Activated T-cell treated with anti-CD3 and anti-CD28 coated beads, Interleukin-2, amount 50 U/mL, for 4 hours (primary cell): Measurements from ENCODE around the gene SLC6A4. TPM values are rescaled to one million over a fixed set of nuclear protein-coding genes. Genes with fewer than 3 reads are reported as not detected.
"Not testable (repeated sequence)": the region's sequence is repeated elsewhere in the genome, so short reads cannot be mapped to it uniquely, and the experiment has no call there.

Experiments
- ATAC-seq, 2 donors: fragments of 200-7000 bp; cut with Tn5 transposase; one replicate each; pipeline ENCODE4 v1.10.0; 2021
- DNase-seq: peaks from one replicate; pipeline ENCODE4 v3.0.0-alpha.2; 2020
- H3K27me3 Mint-ChIP-seq: one replicate; pipeline ENCODE4 v1.8.0; 2021; ENCODE audit warnings: low read depth, mixed read lengths
- H3K36me3 Mint-ChIP-seq: one replicate; pipeline ENCODE4 v1.8.0; 2022; ENCODE audit warnings: mixed read lengths; ENCODE audit not compliant: insufficient read depth
- H3K4me1 Mint-ChIP-seq: one replicate; pipeline ENCODE4 v1.8.0; 2021; ENCODE audit warnings: low read depth, mixed read lengths
- H3K4me3 Mint-ChIP-seq: one replicate; pipeline ENCODE4 v1.8.0; 2021; ENCODE audit warnings: mild to moderate bottlenecking, moderate library complexity, mixed read lengths
- H3K9me3 Mint-ChIP-seq: one replicate; pipeline ENCODE4 v1.8.0; 2021; ENCODE audit warnings: mixed read lengths
- total RNA-seq, 3 donors: library from RNA; stranded (reverse); gene quantifications; one replicate each; pipeline ENCODE4 v1.2.1, GENCODE V29; 2021

The SLC6A4 gene
- total RNA-seq, 3 donors from 2014 or later, result not detected

GRCh38 chr17:30219833-30220232, 15.7 kb downstream of the SLC6A4 start:
- Mint-ChIP-seq H3K4me3 (no peak overlapping the region), H3K4me1 (no peaks in the 10 kb centered on the region), H3K36me3 (no peaks in the 10 kb centered on the region), H3K27me3 (no peaks in the 10 kb centered on the region), H3K9me3 (no peaks in the 10 kb centered on the region)
- no peak for ATAC-seq
- DNase-seq, result no peak

GRCh38 chr17:30219315-30219714, 16.2 kb downstream of the SLC6A4 start:
- Mint-ChIP-seq H3K9me3 (no peaks in the 10 kb centered on the region), H3K27me3 (no peaks in the 10 kb centered on the region), H3K4me3 (no peak overlapping the region), H3K36me3 (no peaks in the 10 kb centered on the region), H3K4me1 (no peaks in the 10 kb centered on the region)
- no peak for ATAC-seq
- DNase-seq, result no peak

GRCh38 chr17:30218799-30219198, 16.7 kb downstream of the SLC6A4 start:
- Mint-ChIP-seq H3K4me3 (no peak overlapping the region), H3K4me1 (no peaks in the 10 kb centered on the region), H3K36me3 (no peaks in the 10 kb centered on the region), H3K27me3 (no peaks in the 10 kb centered on the region), H3K9me3 (no peaks in the 10 kb centered on the region)
- ATAC-seq (no peak), DNase-seq (no peak)

GRCh38 chr17:30217746-30218245, 17.7 kb downstream of the SLC6A4 start:
- no peak for ATAC-seq
- H3K4me3 Mint-ChIP-seq, result no peak overlapping the region

GRCh38 chr17:30217054-30217453, 18.4 kb downstream of the SLC6A4 start:
- H3K4me1 Mint-ChIP-seq, result no peaks in the 10 kb centered on the region
- no peaks in the 10 kb centered on the region for H3K27me3 Mint-ChIP-seq
- ATAC-seq, result no peak
- H3K9me3 Mint-ChIP-seq, result no peaks in the 10 kb centered on the region
- no peak for DNase-seq
- no peaks in the 10 kb centered on the region for H3K36me3 Mint-ChIP-seq
- H3K4me3 Mint-ChIP-seq, result no peak overlapping the region

More at GRCh38 chr17:30217746-30218245, 17.7 kb downstream of the SLC6A4 start:
- Mint-ChIP-seq H3K27me3 (no peaks in the 10 kb centered on the region), H3K4me1 (no peaks in the 10 kb centered on the region), H3K36me3 (no peaks in the 10 kb centered on the region), H3K9me3 (no peaks in the 10 kb centered on the region)
- no peak for DNase-seq

GRCh38 chr17:30212750-30213149, 22.7 kb downstream of the SLC6A4 start:
- DNase-seq, result no peak
- Mint-ChIP-seq H3K36me3 (no peaks in the 10 kb centered on the region), H3K9me3 (no peaks in the 10 kb centered on the region), H3K27me3 (peaks cover 13% of the 10 kb centered on the region), H3K4me1 (no peaks in the 10 kb centered on the region), H3K4me3 (no peak overlapping the region)
- no peak for ATAC-seq

GRCh38 chr17:30211371-30211770, 24.1 kb downstream of the SLC6A4 start:
- Mint-ChIP-seq H3K9me3 (no peaks in the 10 kb centered on the region), H3K4me1 (no peaks in the 10 kb centered on the region), H3K27me3 (peaks cover 14% of the 10 kb centered on the region), H3K36me3 (no peaks in the 10 kb centered on the region), H3K4me3 (no peak overlapping the region)
- DNase-seq (no peak), ATAC-seq (no peak)

GRCh38 chr17:30210901-30211300, 24.6 kb downstream of the SLC6A4 start:
- peaks cover 14% of the 10 kb centered on the region for H3K27me3 Mint-ChIP-seq
- no peaks in the 10 kb centered on the region for H3K9me3 Mint-ChIP-seq
- ATAC-seq (no peak), DNase-seq (no peak)
- no peaks in the 10 kb centered on the region for H3K36me3 Mint-ChIP-seq
- no peak overlapping the region for H3K4me3 Mint-ChIP-seq
- H3K4me1 Mint-ChIP-seq, result no peaks in the 10 kb centered on the region

GRCh38 chr17:30210366-30210765, 25.1 kb downstream of the SLC6A4 start:
- H3K36me3 Mint-ChIP-seq, result no peaks in the 10 kb centered on the region
- DNase-seq (no peak), ATAC-seq (no peak)
- no peaks in the 10 kb centered on the region for H3K9me3 Mint-ChIP-seq
- H3K4me3 Mint-ChIP-seq, result no peak overlapping the region
- peaks cover 14% of the 10 kb centered on the region for H3K27me3 Mint-ChIP-seq
- no peaks in the 10 kb centered on the region for H3K4me1 Mint-ChIP-seq

- H3K9me3 Mint-ChIP-seq, result no peaks in the 10 kb centered on the region
- H3K36me3 Mint-ChIP-seq, result no peaks in the 10 kb centered on the region
- no peak for ATAC-seq
- DNase-seq, result no peak
- H3K27me3 Mint-ChIP-seq, result peaks cover 14% of the 10 kb centered on the region
- no peaks in the 10 kb centered on the region for H3K4me1 Mint-ChIP-seq
- H3K4me3 Mint-ChIP-seq, result no peak overlapping the region
Measured at GRCh38 chr17:30209930-30210329, 25.6 kb downstream of the SLC6A4 start.

GRCh38 chr17:30208214-30208613, 27.3 kb downstream of the SLC6A4 start:
- Mint-ChIP-seq H3K27me3 (peaks cover 15% of the 10 kb centered on the region), H3K36me3 (no peaks in the 10 kb centered on the region), H3K4me1 (no peaks in the 10 kb centered on the region), H3K4me3 (no peak overlapping the region), H3K9me3 (no peaks in the 10 kb centered on the region)
- ATAC-seq (no peak), DNase-seq (no peak)

- DNase-seq (no peak), ATAC-seq (no peak)
- no peaks in the 10 kb centered on the region for H3K4me1 Mint-ChIP-seq
- H3K27me3 Mint-ChIP-seq, result peaks cover 20% of the 10 kb centered on the region
- no peak overlapping the region for H3K4me3 Mint-ChIP-seq
- H3K9me3 Mint-ChIP-seq, result no peaks in the 10 kb centered on the region
- no peaks in the 10 kb centered on the region for H3K36me3 Mint-ChIP-seq
Measured at GRCh38 chr17:30207655-30208054, 27.8 kb downstream of the SLC6A4 start.

- peaks cover 16% of the 10 kb centered on the region for H3K27me3 Mint-ChIP-seq
- ATAC-seq (no peak), DNase-seq (no peak)
- no peaks in the 10 kb centered on the region for H3K4me1 Mint-ChIP-seq
- H3K4me3 Mint-ChIP-seq, result no peak overlapping the region
- H3K9me3 Mint-ChIP-seq, result no peaks in the 10 kb centered on the region
- H3K36me3 Mint-ChIP-seq, result no peaks in the 10 kb centered on the region
Measured at GRCh38 chr17:30203471-30203981, 32.0 kb downstream of the SLC6A4 start.

- H3K36me3 Mint-ChIP-seq, H3K27me3 Mint-ChIP-seq, H3K4me3 Mint-ChIP-seq, ATAC-seq, H3K4me1 Mint-ChIP-seq, DNase-seq, H3K9me3 Mint-ChIP-seq: not testable (repeated sequence)
Measured at GRCh38 chr17:30200656-30201055, 34.8 kb downstream of the SLC6A4 start.

GRCh38 chr17:30200106-30200505, 35.4 kb downstream of the SLC6A4 start:
- no peak overlapping the region for H3K4me3 Mint-ChIP-seq
- H3K36me3 Mint-ChIP-seq, result no peaks in the 10 kb centered on the region
- DNase-seq (no peak), ATAC-seq (no peak)
- H3K27me3 Mint-ChIP-seq, result peaks cover 10% of the 10 kb centered on the region
- no peaks in the 10 kb centered on the region for H3K9me3 Mint-ChIP-seq
- no peaks in the 10 kb centered on the region for H3K4me1 Mint-ChIP-seq

GRCh38 chr17:30199600-30199999, 35.9 kb downstream of the SLC6A4 start:
- no peak overlapping the region for H3K4me3 Mint-ChIP-seq

More at GRCh38 chr17:30199600-30199999, 35.9 kb downstream of the SLC6A4 start:
- Mint-ChIP-seq H3K27me3 (peaks cover 10% of the 10 kb centered on the region), H3K36me3 (no peaks in the 10 kb centered on the region), H3K4me1 (no peaks in the 10 kb centered on the region), H3K9me3 (no peaks in the 10 kb centered on the region)
- no peak for DNase-seq
- no peak for ATAC-seq
